ENCODE measurements around the gene FNBP1. TPM values are rescaled to one million over a fixed set of nuclear protein-coding genes. Genes with fewer than 3 reads are reported as not detected.
"Not testable (repeated sequence)": the region's sequence is repeated elsewhere in the genome, so short reads cannot be mapped to it uniquely, and the experiment has no call there.

Gene FNBP1
- total and polyA plus RNA-seq, 8 donors: 30.4 to 51.8 (median 34.4) TPM

DNA sequence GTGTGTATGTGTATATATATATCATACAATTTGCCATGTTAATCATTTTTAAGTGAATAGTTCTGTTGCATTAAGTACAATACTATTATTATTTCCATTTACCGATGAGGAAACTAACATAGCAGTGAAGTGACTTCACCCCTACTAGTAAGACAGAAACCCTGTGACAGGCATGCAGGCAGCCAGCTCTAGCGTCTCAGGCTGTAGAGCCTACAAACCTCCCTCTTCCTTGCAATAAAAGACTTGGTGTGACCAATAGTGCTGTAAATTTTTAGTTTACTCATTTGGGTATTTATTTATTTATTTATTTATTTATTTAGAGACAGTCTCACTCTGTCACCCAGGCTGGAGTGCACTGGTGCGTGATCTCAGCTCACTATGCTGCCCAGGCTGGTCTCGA lies 24.7 kb downstream of the FNBP1 start:
- intact Hi-C loops (cut with DNase I): no loop called here
- H3K36me3 ChIP-seq: peaks cover 0 to 8% of the 10 kb centered on the region in 2 donors
- DNase-seq: no peak
- H3K27ac ChIP-seq: no peak overlapping the region
- H3K9me3 ChIP-seq: peaks cover 0 to 7% of the 10 kb centered on the region in 2 donors
- H3K27me3 ChIP-seq: no peaks in the 10 kb centered on the region
- no peak for ATAC-seq
- TF ChIP-seq, protein P1, sequence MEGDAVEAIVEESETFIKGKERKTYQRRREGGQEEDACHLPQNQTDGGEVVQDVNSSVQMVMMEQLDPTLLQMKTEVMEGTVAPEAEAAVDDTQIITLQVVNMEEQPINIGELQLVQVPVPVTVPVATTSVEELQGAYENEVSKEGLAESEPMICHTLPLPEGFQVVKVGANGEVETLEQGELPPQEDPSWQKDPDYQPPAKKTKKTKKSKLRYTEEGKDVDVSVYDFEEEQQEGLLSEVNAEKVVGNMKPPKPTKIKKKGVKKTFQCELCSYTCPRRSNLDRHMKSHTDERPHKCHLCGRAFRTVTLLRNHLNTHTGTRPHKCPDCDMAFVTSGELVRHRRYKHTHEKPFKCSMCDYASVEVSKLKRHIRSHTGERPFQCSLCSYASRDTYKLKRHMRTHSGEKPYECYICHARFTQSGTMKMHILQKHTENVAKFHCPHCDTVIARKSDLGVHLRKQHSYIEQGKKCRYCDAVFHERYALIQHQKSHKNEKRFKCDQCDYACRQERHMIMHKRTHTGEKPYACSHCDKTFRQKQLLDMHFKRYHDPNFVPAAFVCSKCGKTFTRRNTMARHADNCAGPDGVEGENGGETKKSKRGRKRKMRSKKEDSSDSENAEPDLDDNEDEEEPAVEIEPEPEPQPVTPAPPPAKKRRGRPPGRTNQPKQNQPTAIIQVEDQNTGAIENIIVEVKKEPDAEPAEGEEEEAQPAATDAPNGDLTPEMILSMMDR (IDR thresholded peaks at IDR 0.05): no peak
- H3K4me1 ChIP-seq: peaks cover 0 to 21% of the 10 kb centered on the region in 2 donors
- no peak overlapping the region for H3K4me3 ChIP-seq

GRCh38 chr9:130017510-130017909 lies 25.5 kb downstream of the FNBP1 start:
- H3K4me3 ChIP-seq; H3K36me3 ChIP-seq; H3K27ac ChIP-seq; H3K9me3 ChIP-seq; intact Hi-C loops (cut with DNase I); DNase-seq; H3K27me3 ChIP-seq; ATAC-seq: not testable (repeated sequence)
- peaks cover 0 to 14% of the 10 kb centered on the region in 2 donors for H3K4me1 ChIP-seq

GRCh38 chr9:130017076-130017475 lies 25.9 kb downstream of the FNBP1 start:
- Histone ChIP-seq H3K27me3 (no peaks in the 10 kb centered on the region), H3K36me3 (peaks cover 0 to 8% of the 10 kb centered on the region in 2 donors), H3K4me1 (peaks cover 0 to 11% of the 10 kb centered on the region in 2 donors), H3K9me3 (peaks cover 0 to 7% of the 10 kb centered on the region in 2 donors), H3K27ac (no peak overlapping the region), H3K4me3 (no peak overlapping the region)
- intact Hi-C loops (cut with DNase I): no loop called here
- no peak for DNase-seq
- ATAC-seq: peak; percentile 47
- TF ChIP-seq, protein P1 (IDR thresholded peaks at IDR 0.05): no peak

DNA sequence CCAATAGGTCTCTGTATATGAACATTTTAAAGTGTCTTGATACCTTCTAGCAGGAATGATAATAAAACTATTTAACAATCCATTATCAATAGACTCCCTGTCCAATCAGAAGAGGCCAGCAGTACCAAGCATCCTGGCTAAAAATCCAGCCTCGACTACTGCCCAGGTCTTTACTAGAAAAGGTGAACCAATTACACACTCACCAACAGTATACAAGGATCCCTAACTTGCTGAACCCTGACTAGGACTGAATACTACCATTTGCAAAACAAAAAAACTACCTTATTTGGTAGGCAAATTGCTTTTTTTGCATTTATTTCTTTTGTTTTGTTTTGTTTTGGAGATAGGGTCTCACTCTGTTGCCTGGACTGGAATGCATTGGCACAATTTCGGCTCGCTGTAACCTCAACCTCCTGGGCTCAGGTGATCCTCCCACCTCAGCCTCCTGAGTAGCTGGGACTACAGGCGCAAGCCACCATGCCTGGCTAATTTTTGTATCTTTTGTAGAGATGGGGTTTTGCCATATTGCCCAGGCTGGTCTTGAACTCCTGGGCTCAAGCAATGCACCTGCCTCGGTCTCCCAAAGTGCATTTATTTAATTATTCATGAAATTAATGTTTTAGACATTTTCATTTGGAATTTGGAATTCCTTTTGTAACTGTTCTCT lies 27.5 kb downstream of the FNBP1 start:
- ATAC-seq (no peak), DNase-seq (no peak)
- TF ChIP-seq, protein P1 (IDR thresholded peaks at IDR 0.05): no peak
- peaks cover 0 to 7% of the 10 kb centered on the region in 2 donors for H3K9me3 ChIP-seq
- intact Hi-C loops (cut with DNase I): no loop called here
- no peak overlapping the region for H3K27ac ChIP-seq
- H3K4me1 ChIP-seq: peaks cover 0 to 5% of the 10 kb centered on the region in 2 donors
- peaks cover 0 to 8% of the 10 kb centered on the region in 2 donors for H3K36me3 ChIP-seq
- no peak overlapping the region for H3K4me3 ChIP-seq
- no peaks in the 10 kb centered on the region for H3K27me3 ChIP-seq

DNA sequence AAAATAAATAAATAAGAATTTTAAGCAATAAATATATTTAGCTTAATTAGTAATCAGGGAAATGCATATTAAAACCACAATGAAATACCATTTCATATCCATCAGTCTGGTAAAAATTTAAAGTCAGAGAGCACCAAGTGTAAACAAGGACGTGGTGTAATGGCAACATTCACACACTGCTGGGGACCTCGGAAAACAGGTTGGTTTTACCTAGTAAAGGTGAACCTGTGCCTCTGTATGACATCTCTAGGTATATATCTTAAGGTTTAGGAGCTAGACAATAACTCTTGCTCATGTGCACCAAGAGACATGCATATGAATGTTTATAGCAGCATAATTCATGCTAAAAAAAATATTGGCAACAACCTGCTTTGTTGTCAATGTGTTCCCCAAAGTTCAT lies 29.7 kb downstream of the FNBP1 start:
- Histone ChIP-seq H3K4me3 (no peak overlapping the region), H3K27ac (no peak overlapping the region), H3K9me3 (peaks cover 0 to 7% of the 10 kb centered on the region in 2 donors), H3K4me1 (peaks cover 0 to 10% of the 10 kb centered on the region in 2 donors), H3K27me3 (no peaks in the 10 kb centered on the region), H3K36me3 (peaks cover 0 to 8% of the 10 kb centered on the region in 2 donors)
- intact Hi-C loops (cut with DNase I): no loop called here
- no peak for ATAC-seq
- TF ChIP-seq, protein P1 (IDR thresholded peaks at IDR 0.05): no peak
- no peak for DNase-seq

All from left lung (tissue), 10 donors.